ENCODE results near the gene DHRS12.

DNA sequence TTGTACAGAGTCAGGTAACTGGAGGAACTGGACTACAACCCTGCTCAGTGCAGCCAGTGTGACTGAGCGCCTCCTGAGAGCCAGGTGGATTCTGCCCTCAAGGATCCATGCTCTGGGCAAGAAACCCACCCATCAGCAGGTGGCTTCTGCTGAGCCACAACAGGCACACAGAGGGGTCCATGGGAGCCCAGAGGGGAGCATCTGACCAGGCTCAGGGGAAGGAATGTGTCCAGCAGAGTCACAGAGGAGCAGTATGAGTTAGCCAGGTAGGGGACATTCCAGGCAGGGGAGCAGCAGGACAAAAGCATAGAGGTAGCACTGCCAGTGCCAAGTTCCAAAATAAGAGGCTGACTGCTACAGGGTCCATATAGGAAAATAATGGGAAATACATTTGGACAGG is 19.9 kb downstream of the DHRS12 start:
- TF ChIP-seq, protein P1, sequence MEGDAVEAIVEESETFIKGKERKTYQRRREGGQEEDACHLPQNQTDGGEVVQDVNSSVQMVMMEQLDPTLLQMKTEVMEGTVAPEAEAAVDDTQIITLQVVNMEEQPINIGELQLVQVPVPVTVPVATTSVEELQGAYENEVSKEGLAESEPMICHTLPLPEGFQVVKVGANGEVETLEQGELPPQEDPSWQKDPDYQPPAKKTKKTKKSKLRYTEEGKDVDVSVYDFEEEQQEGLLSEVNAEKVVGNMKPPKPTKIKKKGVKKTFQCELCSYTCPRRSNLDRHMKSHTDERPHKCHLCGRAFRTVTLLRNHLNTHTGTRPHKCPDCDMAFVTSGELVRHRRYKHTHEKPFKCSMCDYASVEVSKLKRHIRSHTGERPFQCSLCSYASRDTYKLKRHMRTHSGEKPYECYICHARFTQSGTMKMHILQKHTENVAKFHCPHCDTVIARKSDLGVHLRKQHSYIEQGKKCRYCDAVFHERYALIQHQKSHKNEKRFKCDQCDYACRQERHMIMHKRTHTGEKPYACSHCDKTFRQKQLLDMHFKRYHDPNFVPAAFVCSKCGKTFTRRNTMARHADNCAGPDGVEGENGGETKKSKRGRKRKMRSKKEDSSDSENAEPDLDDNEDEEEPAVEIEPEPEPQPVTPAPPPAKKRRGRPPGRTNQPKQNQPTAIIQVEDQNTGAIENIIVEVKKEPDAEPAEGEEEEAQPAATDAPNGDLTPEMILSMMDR (conservative IDR thresholded peaks at IDR 0.05) = no peak
- TF ChIP-seq EZH2 (IDR thresholded peaks at IDR 0.05; ENCODE audit: low read depth) = no peak

Measured in PC-9 (cell line).